NCI-H510A treated with DMSO at 0.1 percent for 48 hours (cell line): ENCODE data around the gene SAV1.

Experiments used
- DNase-seq: peaks from one replicate; lab custom pipeline; 2025; lab: John Stamatoyannopoulos, UW

SAV1 gene

DNA sequence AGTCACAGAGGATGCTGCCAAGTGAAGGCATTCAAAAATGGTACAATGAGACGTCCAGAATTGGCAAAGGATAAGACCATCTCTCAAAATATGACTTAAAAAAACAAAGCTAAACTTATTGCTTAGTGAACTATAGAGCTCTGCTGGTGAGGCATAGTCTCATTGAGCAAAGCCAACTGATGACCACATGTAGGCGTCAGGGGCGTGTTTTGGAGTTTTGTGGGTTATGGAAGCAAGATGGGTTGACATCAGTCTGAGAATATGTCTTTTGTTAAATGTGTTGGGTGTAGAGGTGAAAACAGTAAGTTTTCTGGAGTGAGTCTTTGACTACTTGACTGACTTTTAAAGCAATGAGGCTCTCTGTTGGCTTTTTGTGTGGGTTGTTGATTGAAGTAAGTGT is 60.9 kb downstream of the SAV1 start:
- no peak for DNase-seq

- no peak for DNase-seq
Measured at GRCh38 chr14:50606468-50606867, 61.6 kb downstream of the SAV1 start.

DNA sequence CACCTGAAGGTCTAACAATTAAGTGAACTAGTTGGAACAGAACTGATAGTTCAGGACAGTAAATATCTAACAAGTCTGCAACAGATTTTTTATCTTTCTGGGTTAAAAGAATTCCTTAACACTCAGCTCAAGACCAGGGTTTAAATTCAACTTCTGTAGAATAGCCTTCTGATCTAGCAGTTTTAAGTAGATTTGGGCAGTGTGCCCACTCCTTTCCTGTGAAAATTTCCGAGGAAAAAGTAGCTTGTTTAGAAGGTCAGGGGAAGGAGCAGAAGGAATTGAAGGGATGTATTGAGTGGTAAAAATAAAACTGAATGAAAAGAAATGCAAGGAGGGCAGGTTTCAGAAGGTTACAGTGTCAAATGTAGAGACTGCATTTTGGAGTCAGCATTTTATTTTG is 62.3 kb downstream of the SAV1 start:
- no peak for DNase-seq

GRCh38 chr14:50603565-50603964 is 64.5 kb downstream of the SAV1 start:
- DNase-seq: no peak

DNA sequence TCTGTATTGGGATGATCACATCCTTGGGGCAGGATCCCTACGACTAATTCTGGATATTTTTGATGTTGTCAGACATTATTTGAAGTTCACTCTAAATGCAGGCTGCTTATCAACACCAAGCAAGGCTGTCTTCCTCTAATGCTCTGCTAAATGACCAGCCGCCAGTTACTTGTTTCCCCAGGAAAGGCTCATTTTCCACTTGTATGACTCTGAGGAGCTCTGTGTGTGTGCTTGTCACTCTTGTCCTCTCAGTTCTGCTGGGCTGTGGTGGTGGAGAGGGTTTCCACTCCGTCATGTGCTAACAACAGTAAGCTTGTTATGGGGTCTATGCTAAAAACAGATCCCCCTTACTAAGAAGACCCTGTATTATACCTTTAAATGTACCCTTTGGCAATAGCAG is 66.1 kb downstream of the SAV1 start:
- no peak for DNase-seq

GRCh38 chr14:50601394-50601793 is 66.7 kb downstream of the SAV1 start:
- DNase-seq: no peak

GRCh38 chr14:50600849-50601248 is 67.3 kb downstream of the SAV1 start:
- DNase-seq: peak; percentile 42

GRCh38 chr14:50599700-50600444 is 68.2 kb downstream of the SAV1 start:
- DNase-seq: peak; percentile 64

DNA sequence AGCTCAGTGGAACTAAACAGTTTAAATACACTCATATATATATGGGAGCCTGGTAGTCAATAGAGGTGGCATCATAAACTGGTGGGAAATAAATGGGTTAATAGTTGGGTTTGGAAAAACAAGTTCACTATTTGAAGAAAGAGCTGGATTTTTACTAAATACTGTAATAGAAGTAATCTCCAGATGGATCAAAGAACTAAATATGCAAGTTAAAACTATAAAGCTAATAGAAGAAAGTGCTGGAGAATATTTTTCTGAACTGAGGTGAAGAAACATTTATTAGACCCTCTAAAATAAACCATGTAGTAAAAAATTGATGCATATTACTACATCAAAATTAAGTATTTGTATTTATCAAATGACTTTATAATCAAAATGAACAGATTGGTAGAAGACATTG is 69.3 kb downstream of the SAV1 start:
- no peak for DNase-seq

GRCh38 chr14:50594577-50595316 is 73.4 kb downstream of the SAV1 start:
- DNase-seq: no peak

- no peak for DNase-seq
Measured at GRCh38 chr14:50590464-50590863, 77.6 kb downstream of the SAV1 start.
